Mucosa of rectum (tissue), 2 donors: ENCODE results near the gene IL24.

Experiments used
- H3K27ac ChIP-seq, 2 donors: one replicate each; pipeline ENCODE4 v1.7.0; 2013; ENCODE audit warnings: inconsistent platforms in 2 of 2, low read depth in 2 of 2, low read length in 2 of 2
- H3K27me3 ChIP-seq, 2 donors: one replicate each; pipeline ENCODE4 v1.7.0; 2013; ENCODE audit warnings: low read length in 2 of 2; ENCODE audit not compliant: control insufficient read depth in 2 of 2, insufficient read depth in 2 of 2
- H3K36me3 ChIP-seq, 2 donors: one replicate each; pipeline ENCODE4 v1.7.0; 2013; ENCODE audit warnings: low read length in 2 of 2; ENCODE audit not compliant: control insufficient read depth in 2 of 2, insufficient read depth in 2 of 2
- H3K4me1 ChIP-seq, 2 donors: one replicate each; pipeline ENCODE4 v1.7.0; 2013; ENCODE audit warnings: low read length in 2 of 2, mild to moderate bottlenecking in 1 of 2; ENCODE audit not compliant: control insufficient read depth in 2 of 2, insufficient read depth in 2 of 2
- H3K4me3 ChIP-seq, 2 donors: one replicate each; pipeline ENCODE4 v1.7.0; 2013; ENCODE audit warnings: low read length in 2 of 2
- H3K9ac ChIP-seq, 2 donors: one replicate each; pipeline ENCODE4 v1.7.0; 2013; ENCODE audit warnings: low read length in 2 of 2, low read depth in 1 of 2, mild to moderate bottlenecking in 1 of 2
- H3K9me3 ChIP-seq, 2 donors: one replicate each; pipeline ENCODE4 v1.7.0; 2013; ENCODE audit warnings: low read length in 2 of 2; ENCODE audit not compliant: control insufficient read depth in 2 of 2
- donor health status: healthy.
- donor health status: Normal muscosa, but diverticular disease.

IL24 gene

DNA sequence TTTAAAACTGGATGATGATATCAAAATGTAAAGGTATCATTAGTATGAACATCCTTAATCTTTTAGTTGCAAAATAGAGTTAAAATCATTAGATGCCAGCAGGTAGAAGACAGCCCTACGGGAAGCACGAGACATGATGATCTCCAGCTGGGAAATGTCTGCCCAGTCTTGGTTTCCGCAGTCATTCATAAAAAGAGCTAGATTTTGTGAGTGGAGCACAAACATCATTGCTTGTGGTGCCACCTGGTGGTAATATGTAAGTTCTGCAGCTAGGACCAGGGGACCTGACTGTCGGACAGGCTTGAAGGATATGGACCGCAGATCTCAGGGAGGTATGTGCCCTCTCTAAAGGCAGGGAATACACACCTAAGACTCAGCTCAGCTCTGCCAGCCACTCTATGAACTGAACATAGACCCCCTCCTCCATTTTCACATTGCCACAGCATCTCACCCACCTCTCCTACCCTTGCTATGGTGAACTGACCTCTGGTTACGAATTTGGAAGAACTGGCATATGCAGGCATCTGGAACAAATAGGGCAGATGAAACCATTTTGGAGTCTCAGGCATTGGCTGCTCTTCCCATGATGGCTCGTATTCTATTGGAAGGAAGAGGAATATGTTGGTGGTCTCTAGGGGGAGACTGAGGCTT lies 15.3 kb downstream of the IL24 start:
- no peaks in the 10 kb centered on the region for H3K36me3 ChIP-seq
- H3K9ac ChIP-seq = no peak overlapping the region
- H3K9me3 ChIP-seq = no peaks in the 10 kb centered on the region
- H3K4me3 ChIP-seq = no peak overlapping the region
- peaks cover 8 to 12% of the 10 kb centered on the region in 2 donors for H3K4me1 ChIP-seq
- H3K27me3 ChIP-seq = peaks cover 0 to 7% of the 10 kb centered on the region in 2 donors
- H3K27ac ChIP-seq = no peak overlapping the region

DNA sequence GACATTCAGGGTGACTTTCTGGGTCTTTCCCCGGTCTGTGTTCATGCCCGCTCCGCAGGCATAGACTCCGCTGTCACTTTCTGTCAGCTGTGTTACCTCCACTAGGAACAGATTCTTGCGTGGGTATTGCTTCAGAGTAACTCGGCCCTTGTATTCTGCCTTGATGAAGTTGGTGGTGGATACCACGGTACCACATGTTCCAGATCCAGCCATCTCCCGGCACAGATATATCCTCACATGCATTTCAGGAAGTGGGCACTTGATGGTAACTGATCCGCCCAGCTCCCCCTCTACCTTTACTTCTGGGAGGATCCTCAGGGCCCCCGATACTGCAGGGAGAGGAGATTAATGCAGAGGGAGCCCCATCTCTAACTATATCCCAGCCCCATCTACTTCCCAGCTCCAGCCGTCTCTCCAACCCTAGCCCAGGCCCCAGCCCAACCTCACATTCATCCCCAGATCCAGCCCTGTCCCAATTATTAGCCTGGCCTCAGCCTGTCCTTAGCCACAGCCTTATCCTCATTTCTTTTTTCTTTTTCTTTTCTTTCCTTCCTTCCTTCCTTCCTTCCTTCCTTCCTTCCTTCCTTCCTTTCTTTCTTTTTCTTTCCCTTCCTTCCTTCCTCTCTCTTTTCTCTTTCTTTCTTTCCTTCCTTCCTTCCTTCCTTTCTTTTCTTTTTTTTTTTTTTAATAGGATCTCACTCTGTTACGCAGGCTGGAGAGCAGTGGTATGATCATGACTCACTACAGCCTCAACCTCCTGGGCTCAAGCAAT lies 16.7 kb downstream of the IL24 start:
- H3K36me3 ChIP-seq = no peaks in the 10 kb centered on the region
- no peaks in the 10 kb centered on the region for H3K9me3 ChIP-seq
- peaks cover 5 to 8% of the 10 kb centered on the region in 2 donors for H3K4me1 ChIP-seq
- H3K27ac ChIP-seq = no peak overlapping the region
- peaks cover 0 to 5% of the 10 kb centered on the region in 2 donors for H3K27me3 ChIP-seq
- no peak overlapping the region for H3K9ac ChIP-seq
- no peak overlapping the region for H3K4me3 ChIP-seq

DNA sequence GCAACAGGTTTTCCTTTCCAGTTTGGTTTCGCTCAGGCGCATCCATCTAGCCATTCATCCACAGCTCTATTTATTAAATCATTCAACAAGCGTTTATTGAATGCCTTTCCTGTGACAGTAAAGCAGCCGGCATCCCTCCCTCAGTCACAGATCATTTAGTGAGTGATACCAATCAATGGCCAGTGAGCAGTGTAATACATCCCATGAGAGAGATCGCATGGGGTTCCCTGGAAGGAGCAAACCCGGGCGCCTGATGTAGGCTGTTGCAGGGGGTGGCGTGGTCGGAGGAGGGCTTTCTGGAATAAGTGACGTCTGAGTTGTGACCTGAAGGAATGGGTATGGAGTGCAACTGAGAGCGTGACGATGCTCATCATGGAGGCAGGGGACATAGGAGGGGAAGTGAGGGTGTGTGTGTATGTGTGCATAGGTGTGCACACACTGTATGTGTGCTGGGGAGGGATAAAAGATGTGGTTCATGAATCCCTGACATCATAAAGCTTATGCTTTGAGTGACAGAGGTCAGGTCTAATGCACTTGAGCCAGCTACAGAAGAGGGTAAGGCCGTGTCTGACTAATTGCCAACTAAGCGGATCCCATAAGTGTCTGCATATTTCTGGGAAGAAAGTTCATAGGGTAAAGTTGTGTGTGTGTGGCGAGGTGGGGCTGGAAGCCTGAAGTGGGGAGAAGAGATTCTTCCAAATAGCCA lies 17.9 kb downstream of the IL24 start:
- H3K9me3 ChIP-seq = no peaks in the 10 kb centered on the region
- H3K4me3 ChIP-seq = no peak overlapping the region
- no peak overlapping the region for H3K9ac ChIP-seq
- H3K27ac ChIP-seq = no peak overlapping the region
- no peaks in the 10 kb centered on the region for H3K27me3 ChIP-seq
- peaks cover 2 to 3% of the 10 kb centered on the region in 2 donors for H3K4me1 ChIP-seq
- no peaks in the 10 kb centered on the region for H3K36me3 ChIP-seq

DNA sequence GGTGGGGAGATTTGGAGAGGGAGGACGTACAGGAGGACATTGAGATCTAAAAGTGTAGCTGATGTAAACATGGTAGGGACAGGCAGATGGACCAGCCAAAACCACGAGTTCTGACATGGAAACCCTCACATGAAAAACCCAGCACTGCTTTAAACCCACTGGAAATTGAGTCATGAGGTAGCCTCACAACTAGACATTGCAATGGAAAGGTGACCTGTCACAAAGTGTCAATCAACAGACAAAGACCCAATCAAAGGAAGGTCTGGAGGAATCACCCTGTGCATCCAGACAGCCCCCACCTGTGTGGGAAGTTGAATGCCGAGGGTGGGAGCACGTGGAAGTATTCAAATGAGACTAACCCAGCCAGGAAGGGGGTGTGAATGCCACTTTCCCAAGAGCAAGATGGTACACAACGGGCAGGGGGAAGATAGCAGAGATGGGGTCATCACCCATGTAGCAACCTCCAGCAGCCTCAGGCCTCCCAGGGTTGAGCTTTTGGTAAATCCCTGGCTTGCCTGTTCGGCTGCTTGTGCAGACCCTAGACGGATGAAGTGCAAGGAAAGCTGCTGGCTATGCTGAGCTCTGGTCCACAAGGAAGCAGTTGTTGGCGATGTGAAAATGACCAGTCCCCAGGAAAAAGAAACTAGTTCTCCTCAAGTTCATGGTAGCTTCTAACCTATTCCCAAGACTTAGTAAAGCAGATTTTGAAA lies 18.9 kb downstream of the IL24 start:
- Histone ChIP-seq H3K9me3 (no peaks in the 10 kb centered on the region), H3K36me3 (no peaks in the 10 kb centered on the region), H3K27me3 (no peaks in the 10 kb centered on the region), H3K27ac (no peak overlapping the region), H3K4me1 (peaks cover 2 to 3% of the 10 kb centered on the region in 2 donors), H3K9ac (no peak overlapping the region), H3K4me3 (no peak overlapping the region)

GRCh38 chr1:206918076-206918475 lies 20.8 kb downstream of the IL24 start:
- peak overlapping the region in 1 of 2 donors; percentile 46 for H3K4me3 ChIP-seq
- H3K9me3 ChIP-seq = no peaks in the 10 kb centered on the region
- H3K9ac ChIP-seq = no peak overlapping the region
- H3K4me1 ChIP-seq = peaks cover 0 to 9% of the 10 kb centered on the region in 2 donors
- no peaks in the 10 kb centered on the region for H3K36me3 ChIP-seq
- H3K27ac ChIP-seq = no peak overlapping the region
- H3K27me3 ChIP-seq = no peaks in the 10 kb centered on the region

DNA sequence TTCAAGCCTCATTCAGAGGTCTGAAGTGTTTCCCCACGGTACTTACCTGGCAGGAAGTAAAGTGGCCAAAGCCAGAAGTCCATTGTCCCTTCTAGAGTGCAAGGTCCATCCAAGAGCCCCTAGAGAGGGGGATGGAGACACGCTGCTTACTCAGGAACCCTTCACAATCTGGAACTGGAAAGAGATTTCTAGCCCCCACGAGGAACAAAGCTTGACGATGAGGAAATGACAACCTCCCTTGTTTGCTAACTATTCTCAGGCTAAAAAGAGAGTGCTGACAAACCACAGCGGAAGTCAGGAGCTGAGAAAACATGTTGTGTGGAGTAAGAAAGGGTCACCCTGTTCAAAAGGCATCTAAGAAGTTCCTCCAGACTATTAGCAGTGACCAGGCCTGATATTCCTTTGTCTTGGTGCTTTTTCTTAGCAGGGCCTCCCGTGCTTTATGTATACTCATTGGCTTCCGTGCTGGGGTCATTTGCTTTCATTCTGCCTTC lies 24.6 kb downstream of the IL24 start, which contains the start of gene FCMR:
FCMR (minus strand) TSS at position 170 of the 494 bp plus-strand sequence; CDS start at position 83, 87 bp downstream.
- Histone ChIP-seq H3K9me3 (no peaks in the 10 kb centered on the region), H3K4me1 (peaks cover 21 to 30% of the 10 kb centered on the region in 2 donors), H3K9ac (peak within 1 kb of the TSS; percentile 44 to 81), H3K36me3 (no peaks in the 10 kb centered on the region), H3K27ac (peak within 1 kb of the TSS; percentile 73 to 89), H3K4me3 (peak within 1 kb of the TSS; percentile 13 to 75), H3K27me3 (no peaks in the 10 kb centered on the region)

- Histone ChIP-seq H3K9me3 (no peaks in the 10 kb centered on the region), H3K36me3 (no peaks in the 10 kb centered on the region), H3K4me3 (peak overlapping the region in 1 of 2 donors; percentile 75), H3K9ac (peak overlapping the region; percentile 44 to 47), H3K27me3 (no peaks in the 10 kb centered on the region), H3K27ac (peak overlapping the region; percentile 73 to 89), H3K4me1 (peaks cover 25 to 33% of the 10 kb centered on the region in 2 donors)
These were observed 25.3 kb downstream of the IL24 start for GRCh38 chr1:206922524-206922923.

DNA sequence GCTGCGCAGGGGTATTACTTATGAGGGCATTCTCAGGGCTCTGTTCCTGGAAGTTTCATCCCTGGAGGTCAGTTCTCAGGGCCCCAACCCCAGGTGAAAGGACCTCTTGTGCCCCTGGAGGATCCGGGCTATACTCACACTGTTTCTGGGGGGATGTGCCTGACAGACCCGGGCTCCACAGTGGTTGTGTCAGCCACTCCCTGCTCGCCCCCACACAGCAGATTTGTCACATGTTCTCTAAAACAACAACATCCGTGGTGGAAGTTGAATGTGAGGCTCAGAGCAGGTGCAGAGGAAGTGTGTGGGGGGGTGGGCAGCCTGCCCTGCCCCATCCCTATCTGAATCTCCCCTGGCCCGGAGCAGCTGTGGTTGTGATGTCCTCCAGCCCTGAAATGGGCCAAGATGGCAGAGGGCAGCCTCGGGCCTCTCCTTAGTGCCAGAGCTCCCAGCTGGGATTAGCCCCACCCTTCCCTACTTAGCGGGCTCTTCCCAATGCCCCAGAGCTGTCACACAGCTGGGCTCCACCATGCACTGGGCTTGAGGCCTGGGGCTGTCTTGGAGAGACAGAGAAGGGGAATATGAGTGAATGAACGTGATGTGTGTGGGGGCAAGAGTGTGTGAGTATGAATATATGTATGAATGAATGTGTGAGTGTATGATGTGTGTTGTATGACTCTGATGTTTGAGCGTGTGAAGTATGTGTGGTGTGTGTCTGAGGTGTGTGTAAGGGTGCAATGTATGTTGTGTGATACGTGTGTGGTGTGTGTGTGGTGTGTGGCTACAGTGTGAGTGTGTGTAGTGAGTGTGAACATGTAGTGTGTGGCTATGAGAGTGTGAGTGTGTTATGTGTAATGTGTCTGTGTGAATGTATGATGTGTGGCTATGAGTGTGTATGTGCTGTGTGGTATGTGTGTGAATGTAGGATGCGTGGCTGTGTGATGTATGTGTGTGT lies 26.0 kb downstream of the IL24 start:
- Histone ChIP-seq H3K27ac (peak overlapping the region; percentile 73 to 89), H3K9me3 (no peaks in the 10 kb centered on the region), H3K4me1 (peaks cover 32 to 41% of the 10 kb centered on the region in 2 donors), H3K4me3 (peak overlapping the region in 1 of 2 donors; percentile 75), H3K27me3 (no peaks in the 10 kb centered on the region), H3K9ac (peak overlapping the region; percentile 15 to 24), H3K36me3 (no peaks in the 10 kb centered on the region)
